ENCODE data around the gene TNRC6C. TPM values are rescaled to one million over a fixed set of nuclear protein-coding genes. Genes with fewer than 3 reads are reported as not detected.

Gene TNRC6C
- total and polyA plus RNA-seq, 9 of the 15 experiments (the other 6 are each of a cell fraction or from before 2014, with no cell fraction given), result 0.20 to 4.9 (median 2.3) TPM

GRCh38 chr17:78029697-78030096 lies 71.2 kb downstream of the TNRC6C start (continued):
- peak; percentile 89 for TF ChIP-seq ZBTB2 (IDR thresholded peaks at IDR 0.05)
- no peak for TF ChIP-seq TCF7 (IDR thresholded peaks at IDR 0.05; ENCODE audit: borderline replicate concordance)
- no peak for TF ChIP-seq HBP1 (CRISPR knock-in tag; IDR thresholded peaks at IDR 0.05)
- peak; percentile 51; the same call in 1 of the 2 replicates for TF ChIP-seq ZNF197 (CRISPR knock-in tag; IDR thresholded peaks at IDR 0.05; ENCODE audit: low read depth)
- TF ChIP-seq VEZF1 (CRISPR knock-in tag; IDR thresholded peaks at IDR 0.05), result no peak
- TF ChIP-seq PATZ1 (CRISPR knock-in tag; IDR thresholded peaks at IDR 0.05; ENCODE audit: borderline replicate concordance), result no peak
- TF ChIP-seq ATF4 (CRISPR knock-in tag; IDR thresholded peaks at IDR 0.05), result no peak
- TF ChIP-seq KLF10 (CRISPR knock-in tag; IDR thresholded peaks at IDR 0.05), result no peak
- TF ChIP-seq HDAC3 (IDR thresholded peaks at IDR 0.05; ENCODE audit: borderline replicate concordance, partially characterized antibody), result peak; percentile 79
- no peak for TF ChIP-seq TOE1 (IDR thresholded peaks at IDR 0.05; ENCODE audit: borderline replicate concordance)
- TF ChIP-seq TOE1 (CRISPR knock-in tag; IDR thresholded peaks at IDR 0.05; ENCODE audit: borderline replicate concordance, low read depth), result no peak
- TF ChIP-seq TAF15 (IDR thresholded peaks at IDR 0.05; ENCODE audit: low read depth, low read length), result no peak
- peak; percentile 95 for TF ChIP-seq ZEB2 (IDR thresholded peaks at IDR 0.05)
- peak; percentile 19; the same call in 1 of the 2 replicates for TF ChIP-seq ELF4 (CRISPR knock-in tag; IDR thresholded peaks at IDR 0.05)
- peak; percentile 96 for TF ChIP-seq DPF2 (IDR thresholded peaks at IDR 0.05)
- no peak for TF ChIP-seq OTX1 (CRISPR knock-in tag; IDR thresholded peaks at IDR 0.05)
- TF ChIP-seq ZNF232 (CRISPR knock-in tag; IDR thresholded peaks at IDR 0.05), result no peak
- TF ChIP-seq SMARCE1 (IDR thresholded peaks at IDR 0.05), result peak; percentile 88
- no peak for TF ChIP-seq CBX3 (IDR thresholded peaks at IDR 0.05; ENCODE audit: borderline replicate concordance in 1 of 2, low read length in 2 of 2)
- no peak for TF ChIP-seq MCM5 (IDR thresholded peaks at IDR 0.05; ENCODE audit: low read depth)
- TF ChIP-seq CREBBP (IDR thresholded peaks at IDR 0.05; ENCODE audit: low read depth, low read length), result no peak
- TF ChIP-seq CBFA2T3 (IDR thresholded peaks at IDR 0.05), result peak; percentile 98
